HG03378 (cell line): ENCODE results near the gene ANKRD22.
"Not testable (repeated sequence)": the region's sequence is repeated elsewhere in the genome, so short reads cannot be mapped to it uniquely, and the experiment has no call there.

Source experiments
- ATAC-seq: cut with Tn5 transposase; IDR thresholded peaks from one replicate; pipeline ENCODE4 v1.9.1; 2021; ENCODE audit warnings: mild to moderate bottlenecking, moderate library complexity; ENCODE audit not compliant: unreplicated experiment

ANKRD22 gene

GRCh38 chr10:88851706-88852105 lies at the start of gene ANKRD22:
ANKRD22 (minus strand) TSS chr10:88851844; CDS start chr10:88851607, 237 bp downstream.
- no peak for ATAC-seq

GRCh38 chr10:88899886-88900285 lies 48.2 kb upstream of the ANKRD22 start:
- no peak for ATAC-seq

GRCh38 chr10:88898727-88899126 lies 47.1 kb upstream of the ANKRD22 start:
- no peak for ATAC-seq

DNA sequence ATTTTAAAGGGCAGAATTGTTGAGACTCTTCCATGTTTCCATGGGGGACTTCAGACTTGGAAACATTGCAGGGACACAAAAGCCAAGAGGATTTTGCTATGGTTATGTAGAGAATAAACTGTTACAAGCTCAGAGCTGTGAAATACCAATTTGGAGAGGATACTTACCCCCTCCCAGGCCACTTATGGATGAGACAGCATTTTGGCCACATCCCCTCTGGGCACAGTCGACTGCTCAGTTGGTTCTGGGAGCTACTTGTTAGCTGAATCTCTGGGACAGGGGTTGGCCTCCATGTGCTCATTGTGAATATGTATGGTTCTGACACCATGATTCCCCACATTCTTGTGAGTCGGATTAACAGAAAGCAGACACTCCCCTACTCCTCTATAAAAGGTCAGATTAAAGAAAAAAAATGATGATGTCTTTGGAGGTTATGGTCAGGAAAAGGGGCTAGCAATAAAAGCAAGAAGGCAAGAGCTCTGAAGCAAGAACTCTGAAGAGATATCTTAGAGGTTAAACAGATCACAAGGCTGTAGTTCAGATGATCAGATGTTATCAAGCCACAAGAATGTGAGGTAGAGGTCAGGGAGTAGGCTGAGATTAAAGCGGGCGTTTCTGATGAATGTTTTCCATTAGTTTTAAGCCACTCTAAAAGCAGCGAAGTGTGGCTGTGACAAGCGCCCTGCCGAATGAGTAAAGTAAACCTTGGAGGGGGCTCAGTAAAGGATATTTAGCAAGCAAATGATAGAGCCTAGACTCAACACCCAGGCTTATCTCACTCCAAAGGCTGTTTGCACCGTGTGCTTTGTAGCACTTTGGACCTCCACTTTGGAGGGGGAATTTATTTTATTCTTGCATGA lies 45.6 kb upstream of the ANKRD22 start:
- no peak for ATAC-seq

DNA sequence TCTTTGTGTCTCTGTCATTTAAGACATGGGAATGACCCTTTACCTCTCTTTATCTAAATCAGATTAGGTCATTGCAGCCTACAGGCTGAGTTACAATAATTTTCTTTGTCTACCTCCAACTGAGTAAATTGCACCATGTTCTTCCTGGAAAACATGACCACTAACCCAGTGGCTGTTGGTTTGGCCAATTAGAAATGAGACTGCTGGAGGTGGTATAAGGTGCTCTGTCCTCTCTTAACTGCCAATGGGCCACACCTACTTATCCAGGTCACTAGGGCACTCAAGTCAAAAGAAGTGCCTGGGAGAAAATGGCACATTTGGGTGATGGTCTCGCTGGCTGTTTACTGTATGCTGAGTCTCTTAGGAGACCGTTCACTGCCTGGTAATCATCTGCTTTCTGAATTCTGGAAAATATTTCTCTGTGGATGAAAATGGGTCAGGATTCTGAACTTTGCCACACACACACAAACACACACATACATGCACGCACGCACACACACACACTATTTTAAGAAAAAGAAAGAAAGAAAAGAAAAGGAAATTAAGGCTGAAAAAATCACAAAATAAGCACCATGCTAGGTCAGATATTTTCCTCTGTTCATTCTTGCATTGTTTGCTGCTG lies 44.8 kb upstream of the ANKRD22 start:
- no peak for ATAC-seq

GRCh38 chr10:88895250-88895649 lies 43.6 kb upstream of the ANKRD22 start:
- no peak for ATAC-seq

DNA sequence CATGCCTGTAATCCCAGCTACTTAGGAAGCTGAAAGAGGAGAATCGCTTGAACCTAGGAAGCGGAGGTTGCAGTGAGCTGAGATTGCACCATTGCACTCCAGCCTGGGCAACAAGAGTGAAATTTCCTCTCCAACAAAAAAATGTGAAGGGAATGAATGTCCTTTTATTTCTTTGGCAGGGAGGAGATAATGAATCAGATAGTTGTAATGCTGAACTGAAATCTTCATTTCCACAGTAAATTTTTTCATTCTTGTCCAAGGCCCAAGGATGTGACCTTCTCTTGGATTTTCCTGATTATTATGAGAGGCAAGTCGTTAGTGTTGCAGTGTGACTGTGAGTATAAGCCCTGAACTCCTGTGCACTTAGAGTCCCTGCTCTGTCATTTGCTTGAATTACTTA lies 42.0 kb upstream of the ANKRD22 start:
- ATAC-seq: no peak

DNA sequence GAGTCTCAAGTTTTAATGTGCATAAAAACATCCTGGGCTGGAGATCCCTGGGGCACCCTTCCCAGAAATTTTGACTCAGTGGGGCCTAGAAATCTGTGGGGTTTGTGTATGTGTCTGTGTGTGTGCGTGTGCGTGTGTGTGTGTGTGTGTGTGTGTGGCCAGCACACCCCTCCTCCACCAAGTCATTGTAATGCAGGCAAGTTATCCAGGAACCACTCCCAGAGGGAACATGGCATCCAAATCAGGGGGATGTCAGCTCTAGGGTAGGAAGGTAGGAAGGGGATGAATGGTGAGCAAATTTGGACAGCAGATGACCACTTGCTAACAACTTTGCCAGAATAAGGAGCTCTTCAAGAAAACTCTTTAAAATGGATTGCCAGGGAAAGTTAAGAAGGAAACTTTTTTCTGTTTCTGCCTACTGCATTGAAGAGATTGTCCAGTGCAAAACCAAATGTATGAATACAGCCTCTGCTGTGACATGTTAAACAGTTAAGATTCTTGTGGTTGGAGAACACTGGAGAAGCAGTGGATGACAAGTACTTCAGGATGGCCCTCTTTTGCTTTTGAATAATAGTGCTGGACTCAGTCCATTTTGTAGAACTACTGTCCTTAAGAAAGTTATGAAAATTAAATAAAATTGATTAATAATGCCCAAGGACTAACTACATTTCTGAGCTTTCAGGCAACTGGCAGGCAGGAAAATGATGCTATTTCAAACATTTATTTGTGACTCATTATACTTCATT lies 40.8 kb upstream of the ANKRD22 start:
- ATAC-seq: no peak

GRCh38 chr10:88890681-88891381 lies 39.2 kb upstream of the ANKRD22 start:
- no peak for ATAC-seq

GRCh38 chr10:88889559-88890337 lies 38.1 kb upstream of the ANKRD22 start:
- ATAC-seq: peak; percentile 52

DNA sequence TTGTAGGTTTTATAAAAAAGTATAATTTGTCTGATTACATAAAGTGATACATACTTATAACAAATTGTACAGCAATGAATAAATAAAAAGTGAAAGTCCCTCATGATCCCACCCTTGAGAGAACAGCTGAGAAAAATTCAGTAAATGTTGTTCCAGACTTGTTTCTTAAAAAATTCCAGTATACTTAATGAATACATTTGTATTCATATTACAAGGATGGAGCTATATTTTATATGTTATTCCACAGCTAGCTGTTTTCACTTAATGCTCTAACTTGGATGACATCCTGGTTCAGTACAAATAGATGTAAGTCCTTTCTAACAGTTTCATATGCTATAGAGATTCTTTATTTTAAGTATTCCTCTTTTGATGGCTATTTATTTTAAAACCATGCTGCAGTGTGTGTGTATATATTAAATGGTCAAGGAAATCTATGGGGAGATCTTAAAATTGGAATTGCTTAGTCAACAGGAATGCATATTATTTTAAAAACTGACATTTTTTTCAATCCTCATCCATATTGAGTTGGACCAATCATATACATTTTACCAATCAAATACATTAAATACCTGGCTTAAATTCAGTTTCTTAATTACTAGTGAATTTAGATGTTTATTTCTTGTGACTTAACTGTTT lies 37.3 kb upstream of the ANKRD22 start:
- no peak for ATAC-seq

DNA sequence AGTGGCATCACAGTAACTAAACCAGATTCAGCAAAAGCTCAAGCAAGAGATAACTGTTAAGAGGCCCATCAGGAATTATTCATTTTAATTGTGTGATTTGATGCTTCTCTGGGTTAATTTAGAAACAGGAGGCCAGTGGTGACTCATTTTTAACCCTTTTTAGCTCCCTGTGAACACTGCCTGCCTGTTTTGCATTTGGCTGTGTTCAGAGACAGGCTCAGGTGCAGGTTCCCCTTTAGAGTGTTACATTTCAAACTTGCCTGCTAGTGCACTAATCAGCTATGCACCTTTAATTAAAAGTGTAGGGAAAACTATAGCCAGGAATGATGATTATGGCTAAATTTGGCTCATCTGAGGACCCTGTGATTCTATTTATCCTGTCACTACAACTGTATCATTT lies 34.9 kb upstream of the ANKRD22 start:
- ATAC-seq: peak; percentile 53

- ATAC-seq: no peak
Measured at GRCh38 chr10:88883448-88883809, 31.8 kb upstream of the ANKRD22 start.

- ATAC-seq: not testable (repeated sequence)
Measured at GRCh38 chr10:88882646-88883447, 31.2 kb upstream of the ANKRD22 start.

DNA sequence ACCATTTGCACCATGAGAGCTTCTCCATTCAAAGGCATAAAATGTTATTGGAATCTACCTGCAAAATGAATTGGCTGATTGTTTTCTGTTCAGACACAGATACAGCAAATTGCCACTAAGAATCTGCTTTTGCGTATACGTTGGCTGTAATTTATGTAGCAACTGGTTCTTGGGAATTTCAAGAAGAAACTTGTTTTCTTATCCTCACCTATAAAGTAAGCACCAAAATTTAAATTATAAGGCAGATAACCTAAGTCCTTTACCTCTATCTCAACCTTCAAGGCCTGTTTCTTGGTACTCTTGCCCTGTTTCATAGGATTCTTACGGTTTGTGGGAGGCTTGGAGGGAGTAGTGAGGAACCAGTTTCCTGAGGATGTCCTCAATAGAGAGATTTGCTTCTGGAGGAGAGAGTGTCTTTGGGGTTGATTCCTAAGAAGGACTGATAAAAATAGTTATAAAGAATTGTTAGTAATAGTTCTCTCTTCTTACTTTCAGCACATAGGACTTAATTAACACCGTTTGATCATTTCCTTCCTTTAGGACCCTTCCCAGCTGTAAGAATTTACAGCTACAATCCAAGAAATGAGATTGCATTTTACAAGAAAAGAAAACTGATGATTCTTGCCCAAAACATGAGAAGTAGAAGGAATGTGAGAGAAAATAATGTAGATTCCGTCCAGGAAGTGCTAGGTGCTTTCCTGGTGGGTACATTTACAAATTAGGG lies 30.4 kb upstream of the ANKRD22 start:
- no peak for ATAC-seq

DNA sequence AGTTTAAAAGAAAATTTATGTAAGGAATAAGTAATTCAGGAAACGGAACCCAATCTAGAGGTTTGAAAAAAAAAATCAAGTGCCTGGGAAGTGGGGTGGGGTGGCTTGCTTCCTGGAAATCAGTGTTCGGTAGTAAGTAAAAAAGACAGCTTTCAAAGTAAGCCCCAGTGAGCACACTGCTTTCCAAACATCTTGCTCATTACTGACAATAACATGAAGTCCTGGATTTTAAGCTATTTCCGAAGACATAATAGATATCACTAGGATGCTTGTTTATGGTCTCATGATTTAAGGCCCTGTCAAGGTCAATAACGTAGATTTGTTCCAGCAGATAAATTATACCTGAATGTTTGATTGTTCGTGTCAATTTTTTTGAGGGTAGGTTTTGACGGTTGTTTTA lies 29.7 kb upstream of the ANKRD22 start:
- no peak for ATAC-seq

DNA sequence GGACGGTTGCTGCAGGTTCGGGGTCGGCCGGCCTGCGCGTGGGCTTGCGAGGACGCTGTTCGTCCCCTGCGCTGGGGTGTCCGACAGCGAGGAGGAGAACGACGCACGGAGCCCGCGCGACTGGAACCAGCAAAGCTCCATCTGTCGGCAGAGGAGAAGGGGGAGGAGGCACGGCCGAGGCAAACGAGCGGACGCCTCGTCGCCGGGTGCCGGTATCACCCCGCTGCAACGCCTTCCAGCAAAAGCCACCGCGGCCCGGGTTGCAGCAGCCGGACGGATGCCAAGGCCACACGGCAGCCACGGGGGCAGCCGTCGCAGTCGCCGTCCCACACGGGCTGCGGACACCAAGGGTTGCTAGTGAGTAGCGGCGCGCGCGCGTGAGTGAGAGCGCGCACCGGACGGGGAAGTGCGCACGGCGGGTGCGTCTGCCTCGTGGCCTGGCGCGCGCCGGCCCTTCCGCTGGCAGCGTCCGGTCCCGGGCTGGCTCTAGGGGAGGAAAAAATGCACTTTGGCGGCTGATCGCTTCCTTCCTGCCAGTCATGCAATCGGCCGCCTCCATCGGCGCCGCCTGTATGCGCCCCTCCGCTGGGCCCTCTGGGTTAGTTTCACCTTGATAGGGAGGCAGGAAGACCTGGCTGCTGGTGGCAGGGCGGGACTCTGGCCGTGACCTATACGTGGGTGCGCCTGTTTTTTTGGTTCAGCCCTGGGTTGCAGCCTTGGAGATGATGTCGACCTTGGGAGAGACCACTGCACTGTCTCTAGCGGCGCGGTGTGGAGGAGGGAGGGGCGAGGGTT lies 28.8 kb upstream of the ANKRD22 start:
- ATAC-seq: peak; percentile 72
